Measurements from ENCODE around the gene DBN1. TPM values are rescaled to one million over a fixed set of nuclear protein-coding genes. Genes with fewer than 3 reads are reported as not detected.

DBN1 gene
- total RNA-seq, 1 donor from 2014 or later, result 371 TPM

GRCh38 chr5:177427211-177427822 is 46.1 kb downstream of the DBN1 start:
- no peaks in the 10 kb centered on the region for H3K9me3 Mint-ChIP-seq (ENCODE audit: unreplicated experiment)
- peaks cover 4% of the 10 kb centered on the region for H3K36me3 Mint-ChIP-seq (ENCODE audit: low read depth, unreplicated experiment)
- TF ChIP-seq EZH2 (IDR thresholded peaks at IDR 0.05; ENCODE audit: insufficient read depth, low read length) (no peak), CTCF (IDR thresholded peaks at IDR 0.05; ENCODE audit: insufficient read depth, low read depth, low read length) (no peak)
- peak overlapping the region; percentile 86 for H3K4me3 Mint-ChIP-seq (ENCODE audit: unreplicated experiment)
- peaks cover 6% of the 10 kb centered on the region for H3K27me3 Mint-ChIP-seq (ENCODE audit: low read depth, unreplicated experiment)
- H3K79me2 ChIP-seq (ENCODE audit: insufficient read depth, low read length), result peaks cover 38% of the 10 kb centered on the region
- no peaks in the 10 kb centered on the region for H3K9me3 ChIP-seq (ENCODE audit: insufficient read depth, low read depth, low read length)
- H3K4me1 ChIP-seq (ENCODE audit: insufficient read depth, low read length), result peaks cover 13% of the 10 kb centered on the region
- no peaks in the 10 kb centered on the region for H3K27me3 ChIP-seq (ENCODE audit: insufficient read depth, low read length)
- H3K27ac Mint-ChIP-seq (ENCODE audit: unreplicated experiment), result peak overlapping the region; percentile 50
- no peak overlapping the region for H2AFZ ChIP-seq (ENCODE audit: low read depth, low read length)
- peak overlapping the region; percentile 58 for H3K27ac ChIP-seq (ENCODE audit: low read depth, low read length)
- H3K4me1 Mint-ChIP-seq (ENCODE audit: low read depth, unreplicated experiment), result peaks cover 9% of the 10 kb centered on the region
- H4K20me1 ChIP-seq (ENCODE audit: insufficient read depth, low read length), result peaks cover 44% of the 10 kb centered on the region
- peak overlapping the region; percentile 93 for H3K9ac ChIP-seq (ENCODE audit: low read length)
- H3K36me3 ChIP-seq (ENCODE audit: insufficient read depth, low read length), result no peaks in the 10 kb centered on the region
- FAIRE-seq, result no peak
- H3K4me2 ChIP-seq (ENCODE audit: low read length), result peak overlapping the region; percentile 96
- DNase-seq (ENCODE audit: low read depth), result no peak
- peak overlapping the region; percentile 76 for H3K4me3 ChIP-seq (ENCODE audit: insufficient read depth, low read depth, low read length)

GRCh38 chr5:177426566-177427210 is 46.7 kb downstream of the DBN1 start, which contains the start of gene GRK6:
TSS of gene GRK6 (plus strand) at chr5:177426676. CDS start at chr5:177426846, 170 bp downstream.
- Mint-ChIP-seq H3K36me3 (ENCODE audit: low read depth, unreplicated experiment) (peaks cover 4% of the 10 kb centered on the region), H3K4me3 (ENCODE audit: unreplicated experiment) (peak within 1 kb of the TSS; percentile 92), H3K27ac (ENCODE audit: unreplicated experiment) (peak within 1 kb of the TSS; percentile 96), H3K4me1 (ENCODE audit: low read depth, unreplicated experiment) (peaks cover 9% of the 10 kb centered on the region), H3K27me3 (ENCODE audit: low read depth, unreplicated experiment) (peaks cover 8% of the 10 kb centered on the region), H3K9me3 (ENCODE audit: unreplicated experiment) (no peaks in the 10 kb centered on the region)
- Histone ChIP-seq H3K4me3 (ENCODE audit: insufficient read depth, low read depth, low read length) (peak within 1 kb of the TSS; percentile 76), H3K4me2 (ENCODE audit: low read length) (peak within 1 kb of the TSS; percentile 96), H3K79me2 (ENCODE audit: insufficient read depth, low read length) (peaks cover 38% of the 10 kb centered on the region), H3K9ac (ENCODE audit: low read length) (peak within 1 kb of the TSS; percentile 93), H3K9me3 (ENCODE audit: insufficient read depth, low read depth, low read length) (no peaks in the 10 kb centered on the region), H3K4me1 (ENCODE audit: insufficient read depth, low read length) (peaks cover 13% of the 10 kb centered on the region), H3K27me3 (ENCODE audit: insufficient read depth, low read length) (no peaks in the 10 kb centered on the region), H3K27ac (ENCODE audit: low read depth, low read length) (peak within 1 kb of the TSS; percentile 71), H2AFZ (ENCODE audit: low read depth, low read length) (peak within 1 kb of the TSS; percentile 79), H4K20me1 (ENCODE audit: insufficient read depth, low read length) (peaks cover 44% of the 10 kb centered on the region), H3K36me3 (ENCODE audit: insufficient read depth, low read length) (no peaks in the 10 kb centered on the region)
- FAIRE-seq, result no peak
- TF ChIP-seq CTCF (IDR thresholded peaks at IDR 0.05; ENCODE audit: insufficient read depth, low read depth, low read length), result no peak
- TF ChIP-seq EZH2 (IDR thresholded peaks at IDR 0.05; ENCODE audit: insufficient read depth, low read length), result no peak
- DNase-seq (ENCODE audit: low read depth), result no peak

All from astrocyte (in vitro differentiated cells and primary cell).